T1000 (cell line): ENCODE results near the gene LILRB3.
"Not testable (repeated sequence)": the region's sequence is repeated elsewhere in the genome, so short reads cannot be mapped to it uniquely, and the experiment has no call there.

Source experiments
- DNase-seq: peaks from one replicate; lab custom pipeline; 2025; ENCODE audit warnings: mixed read lengths; lab: John Stamatoyannopoulos, UW

Gene LILRB3

GRCh38 chr19:54242646-54243045 lies 19.8 kb upstream of the LILRB3 start, which contains the start of gene LILRA6:
Gene LILRA6, minus strand, starts transcription at chr19:54242790.
- DNase-seq: not testable (repeated sequence)

GRCh38 chr19:54242234-54242633 lies 19.4 kb upstream of the LILRB3 start:
- not testable (repeated sequence) for DNase-seq

- DNase-seq: not testable (repeated sequence)
Measured at GRCh38 chr19:54240372-54241336, 17.8 kb upstream of the LILRB3 start.

- not testable (repeated sequence) for DNase-seq
Measured at GRCh38 chr19:54239491-54240371, 16.9 kb upstream of the LILRB3 start.

- no peak for DNase-seq
Measured at GRCh38 chr19:54233941-54234340, 11.1 kb upstream of the LILRB3 start.

- DNase-seq: peak; percentile 38
Measured at GRCh38 chr19:54231077-54231931, 8.5 kb upstream of the LILRB3 start.

- DNase-seq: no peak
Measured at GRCh38 chr19:54230031-54230430, 7.2 kb upstream of the LILRB3 start.

- DNase-seq: no peak
Measured at GRCh38 chr19:54229146-54229545, 6.3 kb upstream of the LILRB3 start.

- DNase-seq: not testable (repeated sequence)
Measured at GRCh38 chr19:54224619-54225018, 1.8 kb upstream of the LILRB3 start.

- not testable (repeated sequence) for DNase-seq
Measured at GRCh38 chr19:54223937-54224281, 1.1 kb upstream of the LILRB3 start.

- DNase-seq: not testable (repeated sequence)
Measured at GRCh38 chr19:54223277-54223936, 600 bp upstream of the LILRB3 start.

- not testable (repeated sequence) for DNase-seq
Measured at GRCh38 chr19:54221947-54222346, 860 bp downstream of the LILRB3 start.

- not testable (repeated sequence) for DNase-seq
Measured at GRCh38 chr19:54219702-54220101, 3.1 kb downstream of the LILRB3 start.

- DNase-seq: no peak
Measured at GRCh38 chr19:54218960-54219661, 3.7 kb downstream of the LILRB3 start.

GRCh38 chr19:54218259-54218658 lies 4.5 kb downstream of the LILRB3 start:
- no peak for DNase-seq

- not testable (repeated sequence) for DNase-seq
Measured at GRCh38 chr19:54217517-54218247, 5.1 kb downstream of the LILRB3 start.

- no peak for DNase-seq
Measured at GRCh38 chr19:54216869-54217268, 5.9 kb downstream of the LILRB3 start.

GRCh38 chr19:54214734-54215133 lies 8.1 kb downstream of the LILRB3 start:
- DNase-seq: not testable (repeated sequence)

GRCh38 chr19:54214217-54214616 lies 8.6 kb downstream of the LILRB3 start:
- not testable (repeated sequence) for DNase-seq

GRCh38 chr19:54211235-54211634 lies 11.6 kb downstream of the LILRB3 start:
- DNase-seq: no peak
